Activated CD8-positive, alpha-beta memory T cell treated with anti-CD3 and anti-CD28 coated beads, Interleukin-2, amount 50 U/mL, for 4 hours (primary cell): Measurements from ENCODE around the gene WNT2B.
A peak's percentile ranks its signal among the peaks of the same experiment; 100 is the strongest.

Source experiments
- DNase-seq: peaks from one replicate; pipeline ENCODE4 v3.0.0-alpha.2; 2020

WNT2B gene

GRCh38 chr1:112505400-112505785, 3.4 kb upstream of the WNT2B start:
- no peak for DNase-seq

DNA sequence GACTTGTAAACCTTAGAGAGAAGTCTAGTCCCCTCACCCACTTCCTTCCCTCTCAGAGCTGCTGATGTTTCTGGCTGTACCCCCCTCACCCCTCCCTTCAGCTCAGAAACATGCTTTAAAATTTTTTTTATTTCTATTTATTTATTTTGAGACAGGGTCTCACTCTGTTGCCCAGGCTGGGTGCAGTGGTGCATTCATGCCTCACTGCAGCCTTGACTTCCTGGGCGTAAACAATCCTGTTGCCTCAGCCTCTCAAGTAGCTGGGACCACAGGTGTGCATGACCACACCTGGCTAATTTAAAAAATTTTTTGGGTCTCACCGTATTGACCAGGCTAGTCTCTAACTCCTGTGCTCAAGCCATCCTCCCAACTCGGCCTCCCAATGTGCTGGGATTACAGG, 2.9 kb upstream of the WNT2B start:
- no peak for DNase-seq

GRCh38 chr1:112506306-112506705, 2.5 kb upstream of the WNT2B start:
- DNase-seq: no peak

DNA sequence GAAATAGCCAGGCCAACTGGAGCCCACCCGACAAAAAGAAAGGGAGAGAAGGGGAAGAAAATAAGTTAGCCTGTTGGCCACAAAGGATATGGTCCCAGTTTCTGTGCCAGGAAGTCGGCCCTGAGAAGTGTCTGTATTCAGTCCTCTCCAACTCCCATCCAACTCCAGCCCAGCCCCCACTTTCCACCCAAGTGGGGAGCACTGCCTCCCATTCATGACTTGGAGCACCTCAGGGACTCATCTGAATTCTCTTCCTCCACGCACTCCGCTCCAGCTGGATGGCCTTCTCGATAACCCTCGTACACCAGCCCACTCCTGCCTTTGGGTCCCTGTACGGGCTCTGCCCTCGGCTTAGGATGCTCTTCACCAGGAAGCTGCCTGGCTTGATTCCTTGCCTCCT, 2.0 kb upstream of the WNT2B start:
- DNase-seq: no peak

DNA sequence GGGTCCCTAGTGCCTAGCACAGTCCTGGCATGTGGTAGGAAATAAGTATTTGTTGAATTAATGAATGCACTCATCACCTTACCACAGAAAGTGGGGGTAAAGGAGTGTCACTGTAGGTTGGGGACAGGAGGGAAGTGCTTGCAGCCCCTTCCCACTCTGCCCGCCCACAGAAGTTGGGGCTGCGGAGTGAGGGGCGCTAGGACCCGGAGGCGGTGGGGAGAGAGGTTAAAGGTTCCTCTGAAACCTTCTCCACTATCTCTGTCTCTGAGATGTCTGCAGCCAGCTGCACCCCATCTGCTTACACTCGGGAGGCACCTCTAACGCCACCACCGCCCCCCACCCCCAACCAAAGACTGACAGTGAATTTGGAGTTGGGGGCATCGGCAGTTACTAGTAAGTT, 1.4 kb upstream of the WNT2B start:
- DNase-seq: no peak

- DNase-seq: peak; percentile 46
These were observed 866 bp upstream of the WNT2B start for GRCh38 chr1:112507921-112508277.

GRCh38 chr1:112509005-112509659, 367 bp downstream of the WNT2B start:
- peak; percentile 30 for DNase-seq

DNA sequence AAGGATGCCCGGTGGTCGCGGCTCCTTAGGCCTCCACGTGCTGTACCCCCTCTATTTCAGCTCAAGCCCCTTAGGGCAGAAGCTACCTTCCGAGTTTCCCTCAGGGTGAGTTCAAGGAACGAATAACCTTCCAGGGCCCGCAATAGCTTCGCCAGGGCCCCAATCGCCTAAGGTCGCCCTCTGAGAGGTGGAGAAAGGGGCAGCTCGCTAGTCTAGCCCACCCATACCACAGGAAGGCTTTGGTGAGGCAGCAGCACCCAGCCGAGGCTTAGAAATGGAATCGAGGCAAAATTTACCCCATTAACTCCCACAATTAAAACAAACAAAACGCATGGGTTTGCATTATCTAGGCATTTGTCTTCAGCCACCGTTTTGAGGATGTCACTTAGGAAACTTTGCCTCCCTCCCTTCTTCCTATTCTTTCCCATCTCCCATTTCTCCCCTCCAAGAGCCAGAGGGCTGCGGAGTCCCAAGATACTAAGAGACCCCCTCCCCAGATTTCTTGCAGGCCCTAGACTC, 954 bp downstream of the WNT2B start:
- no peak for DNase-seq

DNA sequence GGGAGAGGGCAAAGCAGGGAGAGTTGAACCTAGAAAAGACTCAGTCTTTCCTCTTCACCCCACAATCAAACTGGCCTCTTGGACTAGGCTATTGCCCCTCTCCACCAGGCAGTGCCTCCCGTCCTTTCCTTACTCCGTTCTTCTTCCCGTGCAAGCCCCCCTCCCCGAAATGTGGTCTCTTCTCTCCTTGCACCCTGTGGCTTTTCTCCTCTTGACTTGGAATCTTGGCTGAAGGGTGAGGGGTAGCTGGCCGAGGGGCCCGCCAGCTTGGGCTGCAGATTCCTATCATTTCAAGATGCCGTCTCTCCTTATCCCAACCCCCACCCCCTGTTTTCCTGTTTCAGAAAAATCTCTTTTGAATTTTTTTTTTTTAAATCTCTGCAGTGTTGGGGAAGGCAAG, 1.6 kb downstream of the WNT2B start:
- DNase-seq: no peak

DNA sequence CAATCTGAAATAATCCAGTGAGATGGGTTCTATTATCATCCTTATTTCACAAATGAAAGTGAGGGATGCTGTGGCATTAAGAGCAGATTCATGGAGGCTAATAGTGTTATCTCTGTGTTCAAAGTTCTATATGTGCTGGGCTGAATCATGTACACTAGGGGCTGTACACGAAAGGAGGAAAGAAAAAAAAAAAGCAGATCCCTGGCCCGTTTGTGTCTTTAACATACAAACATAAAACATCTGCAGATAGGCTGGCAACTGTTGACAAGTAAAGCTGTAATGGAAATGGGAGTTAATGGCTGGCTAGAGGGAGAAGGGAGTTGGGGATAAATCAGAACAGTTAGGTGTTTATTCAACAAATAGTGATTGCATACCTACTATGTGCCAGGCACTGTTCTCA, 3.1 kb downstream of the WNT2B start:
- no peak for DNase-seq

DNA sequence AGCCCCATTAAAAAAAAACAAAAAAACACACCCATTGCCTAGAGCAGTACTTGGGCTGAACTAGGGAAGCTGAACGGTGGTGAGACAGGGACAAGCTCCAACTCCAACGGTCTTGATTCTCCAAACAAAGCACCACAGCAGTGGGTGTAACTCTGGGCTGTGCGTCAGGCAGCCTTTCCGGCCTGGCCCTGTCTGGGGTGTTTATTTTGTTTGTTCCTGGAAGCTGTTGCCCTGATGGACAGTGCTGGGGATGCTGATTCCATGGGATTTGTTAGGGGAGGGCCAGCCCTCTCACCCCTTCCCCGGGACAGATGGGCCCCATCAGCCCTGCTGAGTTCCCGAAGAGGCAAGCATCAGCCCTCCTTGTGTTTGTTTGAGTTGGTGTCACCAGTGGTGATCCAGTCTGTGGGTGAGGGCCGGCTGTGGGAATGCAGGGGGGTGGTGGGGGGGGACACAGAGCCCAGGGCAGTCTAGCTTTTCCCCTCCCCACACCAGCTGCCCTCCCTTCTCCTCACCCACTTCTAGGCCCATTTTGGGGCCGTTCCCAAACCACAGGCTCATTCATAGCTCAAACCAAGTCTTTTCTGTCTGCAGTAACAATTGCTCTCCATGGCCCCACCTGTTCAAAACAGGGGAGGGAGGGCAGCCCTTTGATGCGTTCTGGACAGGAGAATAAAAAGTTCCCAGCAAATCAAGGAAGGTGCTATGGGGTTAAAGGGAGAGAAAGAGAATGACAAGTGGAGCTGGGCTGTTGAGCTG, 4.5 kb downstream of the WNT2B start:
- no peak for DNase-seq

DNA sequence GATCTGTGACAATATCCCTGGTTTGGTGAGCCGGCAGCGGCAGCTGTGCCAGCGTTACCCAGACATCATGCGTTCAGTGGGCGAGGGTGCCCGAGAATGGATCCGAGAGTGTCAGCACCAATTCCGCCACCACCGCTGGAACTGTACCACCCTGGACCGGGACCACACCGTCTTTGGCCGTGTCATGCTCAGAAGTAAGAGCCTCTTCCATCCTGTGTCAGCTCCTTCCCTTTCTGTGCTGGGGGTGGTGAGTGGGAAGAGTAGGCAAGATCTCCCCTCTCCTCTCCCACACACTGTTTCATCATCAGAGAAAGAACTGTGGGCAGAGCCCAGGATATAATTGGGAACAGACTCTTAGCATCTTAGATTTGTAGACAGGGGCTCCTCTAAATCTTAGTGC, 6.1 kb downstream of the WNT2B start:
- no peak for DNase-seq

DNA sequence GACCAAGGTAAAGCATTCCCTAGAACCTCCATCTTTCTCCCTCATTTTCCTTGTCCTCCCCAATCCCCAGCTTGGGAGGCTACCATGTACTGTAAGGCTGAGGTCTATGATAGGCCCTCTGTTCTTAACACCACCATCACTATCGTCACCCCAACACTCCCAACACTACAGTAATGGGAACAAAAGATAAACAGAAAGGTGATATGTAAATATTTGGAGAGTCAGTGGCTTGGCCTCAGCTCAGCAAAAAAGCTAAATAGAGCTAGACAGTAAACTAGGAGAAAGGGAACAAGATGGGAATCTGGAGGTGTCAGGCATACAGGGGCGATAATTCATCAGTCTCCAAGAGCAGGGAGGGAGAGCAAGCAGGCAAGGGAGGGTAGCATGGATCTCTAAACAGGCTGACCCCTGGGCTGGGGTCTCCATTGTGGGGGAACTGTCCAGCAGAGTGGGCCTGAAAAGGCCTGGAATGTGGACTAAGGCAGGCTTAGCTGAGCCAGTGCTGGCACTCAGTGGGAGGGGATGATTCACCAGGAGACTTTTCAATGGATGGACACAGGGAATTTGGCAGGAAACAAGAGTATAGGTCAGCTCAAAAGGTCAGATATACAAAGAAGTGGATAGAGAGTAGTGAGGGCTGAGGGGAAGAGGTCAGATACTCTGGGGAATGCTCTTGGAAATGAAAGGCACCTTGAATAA, 6.7 kb downstream of the WNT2B start:
- no peak for DNase-seq

- no peak for DNase-seq
These were observed 7.4 kb downstream of the WNT2B start for GRCh38 chr1:112516141-112516540.

DNA sequence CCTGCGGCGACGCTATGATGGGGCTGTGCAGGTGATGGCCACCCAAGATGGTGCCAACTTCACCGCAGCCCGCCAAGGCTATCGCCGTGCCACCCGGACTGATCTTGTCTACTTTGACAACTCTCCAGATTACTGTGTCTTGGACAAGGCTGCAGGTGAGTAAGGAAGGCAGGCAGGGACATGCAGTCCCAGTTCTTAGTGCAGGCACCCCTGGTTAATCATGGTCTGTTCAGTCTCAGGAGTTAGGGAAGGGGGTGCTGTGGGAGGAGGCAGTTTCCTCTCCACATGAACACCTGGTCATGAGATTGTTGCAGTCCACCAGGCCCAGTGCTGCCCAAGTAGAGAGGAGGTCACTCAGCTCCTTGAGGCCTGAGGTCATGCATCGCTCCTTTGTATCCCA, 8.5 kb downstream of the WNT2B start:
- DNase-seq: no peak

- DNase-seq: no peak
These were observed 8.9 kb downstream of the WNT2B start for GRCh38 chr1:112517646-112518045.

DNA sequence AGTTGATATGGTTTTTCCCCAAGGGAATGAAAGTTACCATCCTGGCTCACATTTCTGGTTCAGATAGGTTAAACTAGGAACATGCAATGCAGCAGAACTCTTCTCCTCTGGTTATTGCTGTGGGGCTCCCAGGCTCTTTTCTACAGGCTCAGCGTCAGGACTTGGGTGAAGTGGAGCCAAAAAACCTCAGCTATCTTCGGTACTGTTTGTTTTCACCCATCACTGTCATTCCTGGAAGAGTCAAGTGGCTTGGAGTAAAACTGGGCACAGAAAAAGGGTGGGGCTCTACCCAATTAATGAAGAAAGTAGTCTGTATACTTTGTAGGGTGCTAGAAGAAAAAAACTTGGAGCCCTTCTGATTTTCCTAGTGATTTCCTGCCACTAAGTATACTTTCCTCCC, 9.4 kb downstream of the WNT2B start:
- DNase-seq: no peak

GRCh38 chr1:112520166-112520565, 11.4 kb downstream of the WNT2B start:
- no peak for DNase-seq

- DNase-seq: no peak
These were observed 13.9 kb downstream of the WNT2B start for GRCh38 chr1:112522621-112523020.

- DNase-seq: no peak
These were observed 15.5 kb downstream of the WNT2B start for GRCh38 chr1:112524251-112524650.

GRCh38 chr1:112524986-112525385, 16.2 kb downstream of the WNT2B start:
- DNase-seq: no peak

DNA sequence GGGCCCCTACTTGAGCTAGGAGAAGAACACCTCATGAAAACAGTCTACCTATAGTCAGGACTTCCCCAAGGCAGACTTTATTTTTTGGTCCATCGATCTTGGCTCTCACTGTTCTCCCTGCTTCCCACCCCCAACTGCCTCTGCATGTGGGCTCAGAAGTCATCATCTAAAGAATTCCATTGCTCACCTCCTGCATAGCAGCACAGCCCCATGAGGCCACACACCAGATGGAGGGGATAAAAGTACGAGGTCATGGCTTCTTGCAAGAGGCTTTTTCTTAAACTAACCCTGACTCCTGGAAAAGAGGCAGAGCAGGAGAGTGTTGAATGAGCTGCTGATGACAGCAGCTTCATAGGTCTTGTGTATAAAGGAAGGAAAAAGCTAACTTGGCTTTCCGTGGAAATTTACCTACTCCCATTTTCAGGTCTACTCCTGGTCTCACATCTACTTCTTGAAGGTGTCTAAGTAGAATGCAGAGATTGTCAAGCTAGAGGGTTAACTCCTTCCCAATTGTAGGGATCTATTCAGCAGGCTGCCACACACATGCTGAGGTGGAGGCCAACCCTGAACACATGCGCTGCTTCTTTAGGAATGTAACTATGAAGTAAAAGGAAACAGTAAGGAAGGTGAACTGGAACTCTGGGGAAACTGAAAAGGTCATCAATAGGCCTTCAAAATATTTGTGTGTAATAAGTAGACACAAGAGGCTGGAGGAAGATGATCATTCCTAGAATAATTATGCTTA, 18.7 kb downstream of the WNT2B start:
- DNase-seq: no peak

- DNase-seq: no peak
These were observed 19.3 kb downstream of the WNT2B start for GRCh38 chr1:112528076-112528475.
